ENCODE measurements around the gene RAN.
A peak's percentile ranks its signal among the peaks of the same experiment; 100 is the strongest.
"Not testable (repeated sequence)": the region's sequence is repeated elsewhere in the genome, so short reads cannot be mapped to it uniquely, and the experiment has no call there.

The RAN gene

DNA sequence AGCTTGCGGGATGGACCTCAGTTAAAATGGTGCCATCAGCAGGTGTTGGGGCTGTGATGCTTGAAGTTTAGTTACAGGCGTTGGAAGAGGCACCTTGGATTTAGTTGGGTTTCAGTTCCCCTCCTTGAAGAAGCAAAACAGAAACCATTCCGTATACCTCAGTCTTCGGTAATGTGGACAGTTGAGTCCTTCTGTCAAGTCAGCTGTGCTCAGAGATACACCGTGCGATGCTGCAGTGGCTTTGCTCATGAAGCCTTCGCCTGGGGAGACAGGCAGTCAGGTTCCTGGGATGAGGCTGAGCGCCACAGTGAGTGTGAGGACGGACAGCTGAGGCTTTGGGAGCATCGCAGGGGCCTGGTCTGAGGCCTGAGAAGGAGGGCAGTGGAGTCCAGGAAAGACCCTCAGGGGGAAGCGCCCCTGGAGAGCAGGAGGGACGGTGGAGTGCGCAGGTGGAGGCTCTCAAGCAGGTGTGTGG is 7.4 kb downstream of the RAN start:
- DNase-seq = peak in 1 of 5 experiments; percentile 17

DNA sequence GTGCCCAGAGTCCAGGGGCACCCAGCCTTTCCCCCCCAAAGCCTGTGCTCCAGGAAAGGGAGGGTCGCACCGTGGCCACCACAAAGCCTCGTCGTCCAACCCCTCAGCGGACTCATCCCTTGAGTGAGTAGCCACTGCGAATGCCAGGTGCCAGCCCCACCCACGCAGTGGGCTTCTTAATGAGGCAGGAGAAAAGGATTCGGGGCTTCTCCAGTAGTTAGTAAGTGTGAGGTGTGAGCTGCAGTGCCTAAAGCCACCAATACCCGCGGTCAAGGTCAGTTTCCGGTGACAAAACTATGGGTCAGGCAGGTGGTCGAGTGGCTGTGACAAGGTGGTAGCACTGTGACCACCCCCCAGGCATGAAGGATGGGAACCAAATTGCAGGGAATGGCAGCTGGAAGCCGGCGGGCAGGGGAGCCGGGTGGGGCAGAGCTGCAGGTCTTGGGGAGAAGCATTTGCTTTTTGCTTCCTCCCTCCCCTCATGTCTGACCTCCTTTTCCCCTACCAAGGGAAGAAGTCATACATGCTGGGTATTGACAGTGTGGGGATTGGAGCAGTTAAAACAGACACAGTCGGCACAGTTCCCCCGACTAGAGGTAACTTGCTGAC is 8.0 kb downstream of the RAN start:
- DNase-seq = no peak

DNA sequence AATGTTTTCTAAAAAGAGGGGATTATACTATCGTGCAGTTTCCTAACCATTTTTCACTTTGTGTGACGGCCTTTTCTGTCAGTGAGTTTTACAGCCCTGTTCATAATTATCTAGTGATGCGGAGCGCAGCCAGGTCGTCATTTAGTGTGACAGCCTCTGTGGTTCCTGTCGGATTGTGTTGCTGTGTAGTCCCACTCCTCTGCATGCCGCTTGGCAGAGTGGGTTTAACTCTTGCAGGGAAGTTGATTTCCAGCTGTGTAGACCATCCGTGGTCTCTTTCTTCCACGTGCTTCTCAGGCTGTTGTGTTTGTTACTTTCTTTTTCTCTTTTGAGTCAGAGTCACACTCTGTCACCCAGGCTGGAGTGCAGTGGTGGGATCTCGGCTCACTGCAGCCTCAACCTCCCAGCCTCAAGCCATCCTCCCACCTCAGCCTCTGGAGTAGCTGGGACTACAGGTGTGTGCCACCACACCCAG is 8.6 kb downstream of the RAN start:
- DNase-seq = peak in 1 of 5 experiments; percentile 53

DNA sequence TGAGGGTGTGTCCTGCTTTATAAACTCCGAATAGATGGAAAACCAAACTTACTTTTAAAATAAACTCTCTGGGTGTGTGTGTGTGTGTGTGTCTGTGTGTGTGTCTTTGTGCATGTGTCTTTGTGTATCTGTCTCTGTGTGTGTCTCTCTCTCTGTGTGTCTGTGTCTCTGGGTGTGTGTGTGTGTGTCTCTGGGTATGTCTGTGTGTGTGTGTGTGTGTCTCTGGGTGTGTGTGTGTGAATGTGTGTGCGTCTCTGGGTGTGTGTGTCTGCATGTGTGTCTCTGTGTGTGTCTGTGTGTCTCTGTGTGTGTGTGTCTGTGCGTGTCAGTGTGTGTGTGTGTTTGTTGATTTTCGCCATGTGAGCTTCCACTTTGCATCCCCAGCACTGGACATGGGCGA is 9.2 kb downstream of the RAN start:
- DNase-seq = peak in 1 of 5 experiments; percentile 17

DNA sequence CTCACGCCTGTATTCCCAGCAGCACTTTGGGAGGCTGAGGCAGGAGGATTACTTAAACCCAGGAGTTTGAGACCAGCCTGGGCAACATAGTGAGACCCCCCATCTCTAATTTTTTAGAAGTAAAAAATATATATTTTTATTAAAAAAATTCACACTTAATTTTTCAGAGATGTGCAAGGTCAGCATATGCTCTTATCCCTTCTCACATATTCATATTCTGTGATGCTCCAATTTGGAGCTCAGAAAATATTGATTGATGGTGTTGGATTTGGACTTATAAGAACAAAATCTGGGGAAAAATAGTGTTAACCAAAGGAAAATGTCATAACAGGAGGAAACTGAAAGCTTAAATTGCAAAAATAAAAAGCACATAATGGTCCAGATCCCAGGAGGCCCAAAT is 9.7 kb downstream of the RAN start:
- no peak for DNase-seq

DNA sequence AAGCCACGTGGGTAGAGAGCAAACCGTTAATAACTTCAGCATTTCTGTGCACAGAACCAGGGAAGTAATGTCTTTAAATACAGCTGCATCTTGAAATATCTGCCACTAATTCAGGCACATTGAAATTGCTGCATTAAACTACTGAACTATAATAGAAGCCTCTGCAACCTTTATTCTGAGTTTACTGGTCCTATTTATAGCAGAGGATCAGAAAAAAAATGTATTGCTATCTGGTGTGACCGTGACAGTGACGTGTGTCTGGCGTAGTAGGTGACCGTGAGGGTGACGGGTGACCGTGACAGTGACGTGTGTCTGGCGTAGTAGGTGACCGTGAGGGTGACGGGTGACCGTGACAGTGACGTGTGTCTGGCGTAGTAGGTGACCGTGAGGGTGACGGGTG is 15.3 kb downstream of the RAN start:
- not testable (repeated sequence) for DNase-seq

DNA sequence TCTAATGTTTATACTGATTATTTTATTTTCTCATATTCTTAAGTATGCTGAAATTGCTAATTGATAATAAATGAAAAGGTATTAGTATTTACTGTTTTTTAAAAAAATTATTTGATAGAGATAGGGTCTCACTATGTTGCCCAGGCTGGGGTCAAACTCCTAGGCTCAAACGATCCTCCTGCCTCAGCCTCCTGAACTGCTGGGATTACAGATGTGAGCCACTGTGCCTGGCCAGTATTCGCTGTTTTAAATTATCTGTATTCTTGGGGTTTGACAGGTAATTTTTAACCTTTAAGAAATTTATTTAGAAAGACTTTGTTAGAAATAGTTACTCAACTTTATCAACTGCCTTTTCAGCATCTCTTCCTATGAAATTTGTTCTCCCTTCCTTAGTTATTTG is 32.2 kb downstream of the RAN start:
- no peak for DNase-seq

DNA sequence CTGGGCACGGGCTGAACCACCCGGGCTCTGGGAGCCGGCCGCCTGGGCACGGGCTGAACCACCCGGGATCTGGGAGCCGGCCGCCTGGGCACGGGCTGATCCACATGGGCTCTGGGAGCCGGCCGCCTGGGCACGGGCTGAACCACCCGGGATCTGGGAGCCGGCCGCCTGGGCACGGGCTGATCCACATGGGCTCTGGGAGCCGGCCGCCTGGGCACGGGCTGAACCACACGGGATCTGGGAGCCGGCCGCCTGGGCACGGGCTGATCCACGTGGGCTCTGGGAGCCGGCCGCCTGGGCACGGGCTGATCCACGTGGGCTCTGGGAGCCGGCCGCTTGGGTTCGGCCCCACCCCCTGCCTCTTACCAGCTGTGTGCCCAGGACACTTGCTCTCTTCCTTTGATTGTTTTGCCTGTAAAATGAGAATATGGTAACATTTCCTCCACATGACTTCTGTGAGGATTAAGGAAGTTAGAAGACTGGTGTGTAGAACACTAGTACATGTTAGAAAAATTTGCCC is 33.1 kb downstream of the RAN start:
- DNase-seq = not testable (repeated sequence)

DNA sequence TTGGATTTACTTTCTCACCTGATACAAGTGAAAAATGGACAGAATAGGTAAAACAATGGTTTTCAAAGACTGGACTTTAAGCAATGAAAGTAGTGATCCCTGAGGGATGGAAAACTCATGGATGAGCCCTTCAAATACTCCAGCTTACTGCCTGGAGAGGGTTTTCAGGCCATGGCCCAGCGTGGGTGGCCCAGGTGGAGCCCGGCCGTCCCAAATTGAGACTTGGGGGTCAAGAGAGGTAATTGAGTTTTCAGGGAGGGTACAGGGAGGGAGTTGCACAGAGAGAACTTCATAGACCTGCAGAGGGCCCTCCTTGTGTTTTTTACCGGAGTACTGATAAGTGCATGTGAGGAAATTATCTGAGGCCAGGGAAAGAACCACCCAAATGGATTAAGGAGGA is 37.2 kb downstream of the RAN start:
- DNase-seq = no peak

DNA sequence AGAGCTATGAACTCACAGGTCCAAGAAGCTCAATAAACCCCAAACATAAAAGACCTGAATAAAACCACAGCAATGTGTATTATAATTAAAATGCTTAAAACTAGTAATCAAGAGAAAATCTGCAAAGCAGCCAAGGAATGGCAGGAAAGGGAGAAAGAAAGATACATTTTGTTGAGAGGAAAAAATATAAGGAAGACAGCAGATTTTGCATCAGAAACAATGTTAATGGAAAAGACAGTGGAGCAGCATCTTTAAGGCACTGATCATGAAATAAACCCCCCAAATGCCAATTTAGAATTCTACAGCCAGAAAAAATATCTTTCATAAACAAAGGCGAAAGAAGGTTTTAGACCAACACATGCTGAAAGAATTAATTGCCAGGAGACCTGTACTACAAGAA is 39.3 kb downstream of the RAN start:
- DNase-seq = no peak

DNA sequence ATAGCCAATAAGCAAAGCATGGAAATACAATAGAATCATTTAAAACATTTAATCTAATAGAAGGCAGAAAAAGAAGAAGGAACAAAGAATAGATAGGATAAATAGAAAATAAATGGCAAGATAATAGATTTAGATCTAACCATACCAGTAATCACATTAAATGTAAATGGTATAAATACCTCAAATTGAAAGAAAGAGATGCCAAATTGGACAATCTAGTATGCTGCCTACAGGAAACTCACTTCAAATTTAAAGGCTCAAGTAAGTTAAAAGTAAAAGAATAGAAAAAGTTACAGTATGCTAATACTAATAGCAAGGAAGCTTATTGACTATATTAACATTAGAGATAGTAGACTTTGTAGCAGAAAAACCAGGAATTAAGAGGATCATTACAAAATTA is 40.1 kb downstream of the RAN start:
- DNase-seq = no peak

DNA sequence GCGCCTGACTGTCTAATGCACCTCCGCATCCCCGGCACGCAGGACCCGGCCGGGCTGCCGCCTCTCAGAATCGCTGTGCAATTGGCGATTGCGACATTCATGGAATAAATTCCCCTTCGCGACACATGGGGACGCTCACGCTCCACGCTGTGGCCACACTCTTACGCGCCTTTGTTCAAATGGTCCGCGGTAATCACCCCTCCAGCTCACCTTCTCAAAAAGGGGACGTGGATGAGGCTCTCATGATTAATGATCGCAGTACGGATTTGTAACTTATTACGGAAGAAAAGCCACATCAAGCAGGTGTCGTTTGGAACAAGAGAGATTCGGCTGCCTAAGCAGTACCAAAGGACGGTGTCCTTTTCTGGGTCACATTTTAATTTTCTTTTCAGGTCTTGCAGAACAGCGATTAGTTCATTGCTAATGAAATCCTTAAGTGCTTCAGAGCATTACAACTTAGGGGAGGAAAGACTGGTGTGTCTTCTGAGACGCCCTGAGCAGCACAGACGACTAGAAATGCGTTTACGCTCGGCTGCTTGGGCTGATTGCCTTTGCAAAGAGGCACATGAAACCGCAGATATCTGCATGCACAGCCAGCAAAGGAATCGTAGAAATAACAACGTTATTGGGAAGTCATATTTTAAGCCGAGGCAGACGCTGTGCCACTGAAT is 44.5 kb downstream of the RAN start:
- DNase-seq = peak in 1 of 5 experiments; percentile 52

DNA sequence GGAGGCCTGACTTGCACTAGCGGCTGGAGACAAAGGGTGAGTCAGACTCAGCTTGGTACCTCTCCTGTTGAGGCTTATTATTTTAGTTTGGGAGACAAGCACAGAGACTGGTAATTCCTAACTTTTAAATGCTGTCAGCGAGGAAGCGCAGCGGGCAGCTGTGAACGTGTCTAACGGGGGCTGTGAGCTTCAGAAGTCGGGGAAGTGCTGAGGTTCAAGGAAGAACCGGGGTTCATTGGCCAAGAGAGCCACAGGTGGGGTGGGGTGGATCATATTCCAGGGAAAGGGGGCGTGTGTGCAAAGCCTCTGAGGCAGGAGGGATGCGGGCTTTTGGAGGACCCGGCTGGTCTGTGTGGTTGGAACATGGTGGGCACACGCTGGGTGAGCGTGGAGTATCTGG is 45.7 kb downstream of the RAN start:
- DNase-seq = no peak

DNA sequence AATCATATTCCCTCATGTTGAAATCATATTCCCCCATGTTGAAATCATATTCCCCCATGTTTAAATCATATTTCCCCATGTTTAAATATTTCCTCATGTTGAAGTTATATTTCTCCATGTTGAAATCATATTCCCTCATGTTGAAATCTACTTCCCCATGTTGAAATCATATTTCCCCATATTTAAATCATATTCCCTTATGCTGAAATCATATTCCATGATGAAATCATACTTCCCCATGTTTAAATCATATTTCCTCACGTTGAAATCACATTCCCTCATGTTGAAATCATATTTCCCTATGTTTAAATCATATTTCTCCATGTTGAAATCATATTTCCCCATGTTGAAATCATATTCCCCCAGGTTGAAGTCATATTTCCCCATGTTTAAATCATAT is 47.2 kb downstream of the RAN start:
- DNase-seq = no peak

DNA sequence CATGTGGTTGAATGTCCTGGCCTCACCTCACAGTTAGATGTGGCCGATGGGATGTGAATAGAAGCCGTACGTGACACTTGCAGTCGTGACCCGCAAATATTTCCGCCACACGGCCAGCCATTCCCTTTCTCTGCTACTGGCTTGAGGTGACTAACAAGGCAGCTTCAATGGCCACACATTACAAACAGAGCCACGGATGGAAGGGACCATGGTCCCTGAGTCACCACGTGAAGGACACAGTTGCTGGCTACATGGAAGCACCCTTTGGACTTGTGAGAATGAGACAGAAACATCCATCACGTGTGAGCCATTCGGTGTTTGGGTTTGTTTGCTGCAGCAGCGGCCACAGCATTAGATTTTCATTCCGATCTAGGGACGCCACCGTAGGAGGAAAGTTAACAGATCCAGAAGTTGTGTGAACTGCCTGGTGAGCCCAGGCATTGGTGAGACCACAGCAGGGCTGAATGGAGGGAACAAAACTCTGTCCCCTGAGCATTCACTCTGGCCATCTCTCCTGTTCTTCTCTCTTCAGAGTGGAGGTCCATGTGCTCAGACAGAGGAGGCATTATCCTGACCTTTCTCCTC is 48.3 kb downstream of the RAN start:
- no peak for DNase-seq

DNA sequence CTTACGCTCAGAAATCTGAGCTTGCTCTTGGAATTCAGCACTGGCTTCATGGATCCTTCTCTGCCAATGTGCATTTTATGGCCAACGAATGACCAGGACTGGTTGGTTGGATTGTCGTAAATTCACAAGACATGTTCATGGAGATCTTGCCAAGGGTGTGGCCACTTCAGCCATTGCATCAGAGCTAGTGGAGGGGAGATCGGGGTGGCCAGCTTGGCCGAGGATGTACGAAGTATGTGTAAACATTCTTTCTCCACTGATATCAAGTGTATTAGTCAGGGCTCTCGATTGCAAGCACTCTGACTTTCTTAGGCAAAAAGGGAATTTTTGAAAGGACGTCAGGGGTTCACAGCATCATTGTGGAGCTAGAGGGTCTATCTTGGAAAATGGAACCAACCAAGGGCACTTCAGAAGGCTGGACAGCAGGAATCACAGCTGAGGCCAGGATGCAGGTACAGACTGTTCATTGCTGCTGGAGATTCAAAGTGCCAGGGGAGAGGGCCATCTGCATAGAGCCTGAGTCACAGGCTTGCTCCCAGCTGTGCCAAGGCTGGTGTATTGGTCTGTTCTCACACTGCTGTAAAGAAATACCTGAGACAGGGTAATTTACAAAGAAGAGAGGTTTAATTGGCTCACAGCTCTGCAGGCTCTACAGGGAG is 49.0 kb downstream of the RAN start:
- DNase-seq = no peak

DNA sequence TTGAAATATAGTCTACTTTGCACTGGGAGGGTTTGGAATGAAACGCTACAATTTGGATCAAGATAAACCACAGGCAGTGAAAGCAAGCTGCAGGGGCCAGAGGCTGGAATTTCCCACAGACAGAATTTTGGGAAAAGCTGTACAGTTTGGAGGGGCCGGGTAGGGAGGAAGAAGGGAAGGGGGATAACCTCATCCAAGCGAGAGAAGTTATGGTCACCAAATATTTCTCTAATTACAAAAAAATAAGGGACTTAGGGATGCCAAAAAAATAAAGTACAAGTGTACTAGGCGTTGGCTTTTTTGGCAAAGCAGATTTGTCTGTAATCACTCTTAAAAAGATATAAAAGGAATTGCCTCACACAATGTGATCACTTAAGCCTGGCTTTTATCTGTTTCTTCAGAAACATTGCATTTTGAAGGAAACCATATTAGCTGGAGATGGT is 50.7 kb downstream of the RAN start:
- no peak for DNase-seq

DNA sequence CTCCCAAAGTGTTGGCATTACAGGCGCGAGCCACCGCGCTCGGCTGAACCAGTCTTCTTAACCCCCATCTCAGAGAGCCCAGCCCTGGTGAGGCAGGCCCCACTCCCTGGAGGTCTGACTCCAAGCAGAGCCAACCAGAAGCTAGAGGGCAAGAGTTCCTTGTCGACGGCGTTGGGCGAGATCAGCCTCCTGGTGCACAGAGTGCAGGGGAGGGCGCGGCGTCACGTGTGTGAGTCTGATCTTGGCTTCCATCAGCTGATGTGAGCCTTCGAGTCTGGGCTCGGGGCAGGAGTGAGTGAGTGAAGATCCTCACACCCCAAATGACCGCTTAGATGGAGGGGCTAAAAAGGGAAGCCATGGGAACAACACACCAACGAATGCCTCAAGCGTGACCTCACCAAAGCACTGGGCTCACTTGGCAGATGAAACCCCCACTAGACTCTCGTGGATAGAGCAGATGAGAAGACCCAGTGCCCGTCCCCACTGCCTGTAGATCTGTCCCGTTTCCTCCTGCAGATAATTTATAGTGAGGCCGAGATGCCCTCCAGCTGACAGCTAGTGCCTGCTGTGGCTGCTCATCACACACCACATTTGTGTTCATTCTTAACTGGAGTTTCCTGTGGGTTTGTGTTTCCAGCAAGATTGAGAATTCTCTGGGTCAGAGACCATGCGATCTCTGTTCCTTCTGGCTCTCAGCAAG is 53.2 kb downstream of the RAN start:
- no peak for DNase-seq

DNA sequence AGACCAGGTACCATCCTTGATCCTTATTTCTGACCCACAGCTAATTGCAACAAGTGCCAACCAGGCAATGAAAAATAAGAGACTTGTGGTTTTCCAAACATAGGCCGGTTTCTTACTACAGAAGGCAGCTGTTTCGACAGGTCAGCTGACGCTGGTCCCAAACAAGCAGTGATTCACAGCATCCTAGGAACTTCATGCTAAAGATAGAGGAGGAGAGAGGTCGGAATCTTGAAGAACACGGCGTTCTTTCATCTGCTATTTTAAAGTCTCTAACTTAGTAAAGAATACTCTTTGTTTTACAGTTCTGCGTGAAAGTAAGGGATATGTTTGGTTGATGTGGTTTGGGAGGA is 53.8 kb downstream of the RAN start:
- no peak for DNase-seq
